ENCODE results near the gene SOAT2. TPM values are rescaled to one million over a fixed set of nuclear protein-coding genes. Genes with fewer than 3 reads are reported as not detected.
A peak's percentile ranks its signal among the peaks of the same experiment; 100 is the strongest.
"Not testable (repeated sequence)": the region's sequence is repeated elsewhere in the genome, so short reads cannot be mapped to it uniquely, and the experiment has no call there.

Gene SOAT2
- total and polyA plus RNA-seq, 2 of the 4 experiments (the other 2 are of a cell fraction), result 0.18 to 0.39 TPM

DNA sequence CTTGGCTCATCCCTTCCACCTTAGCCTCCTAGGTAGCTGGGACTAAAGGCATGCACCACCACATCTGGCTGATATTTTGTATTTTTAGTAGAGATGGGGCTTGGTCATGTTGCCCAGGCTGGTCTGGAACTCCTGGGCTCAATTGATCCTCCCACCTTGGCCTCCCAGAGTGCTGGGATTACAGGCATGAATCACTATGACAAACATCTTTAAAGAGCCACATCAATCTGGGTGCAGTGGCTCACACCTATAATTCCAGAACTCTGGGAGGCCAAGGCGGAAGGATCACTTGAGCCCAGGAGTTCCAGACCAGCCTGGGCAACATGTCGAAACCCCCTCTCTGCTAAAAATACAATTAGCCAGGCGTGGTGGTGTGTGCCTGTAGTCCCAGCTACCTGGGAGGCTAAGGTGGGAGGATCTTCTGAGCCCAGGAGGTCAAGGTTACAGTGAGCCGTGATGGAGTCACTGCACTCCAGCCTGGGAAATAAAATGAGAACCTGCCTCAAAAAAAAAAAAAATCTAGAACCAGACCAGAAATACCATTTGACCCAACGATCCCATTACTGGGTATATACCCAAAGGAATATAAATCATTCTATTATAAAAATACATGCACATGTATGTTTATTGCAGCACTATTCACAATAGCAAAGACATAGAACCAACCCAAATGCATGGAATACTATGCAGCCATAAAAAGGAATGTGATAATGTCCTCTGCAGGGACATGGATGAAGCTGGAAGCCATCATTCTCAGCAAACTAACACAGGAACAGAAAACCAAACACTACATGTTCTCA is 8.3 kb upstream of the SOAT2 start:
- CTCF ChIA-PET; H2BK120ac ChIP-seq (ENCODE audit: low read depth, low read length); intact Hi-C loops (cut with micrococcal nuclease); BruUV-seq (replicated peaks); H3K23ac ChIP-seq (ENCODE audit: low read depth, low read length); H4K5ac ChIP-seq (ENCODE audit: low read depth, low read length); H2AK5ac ChIP-seq (ENCODE audit: low read depth, low read length); ATAC-seq (ENCODE audit: low read depth); H4K91ac ChIP-seq (ENCODE audit: insufficient read depth, low read depth, low read length); DNase-seq; H3K4me2 ChIP-seq (ENCODE audit: low read depth, low read length); H2BK5ac ChIP-seq (ENCODE audit: low read depth, low read length, poor library complexity, severe bottlenecking); H2AFZ ChIP-seq (replicated peaks; ENCODE audit: low read length, poor library complexity); in situ Hi-C loops (cut with MboI; ENCODE audit: low sequenced_read_pairs); H3K27ac ChIP-seq (ENCODE audit: insufficient read depth, low read length); H3K9ac ChIP-seq (ENCODE audit: low read depth, low read length); H3K9me3 ChIP-seq (ENCODE audit: control insufficient read depth, insufficient read depth, low read length); H2AK9ac ChIP-seq (replicated peaks; ENCODE audit: low read depth, low read length, poor library complexity); H4K20me1 ChIP-seq (ENCODE audit: insufficient read depth, low read length); H3K18ac ChIP-seq (ENCODE audit: low read depth, low read length); dilution Hi-C loops (cut with HindIII; ENCODE audit: low sequenced_read_pairs, unreplicated experiment); H3K56ac ChIP-seq (ENCODE audit: extremely low read depth, insufficient read depth, low read length); H3K36me3 ChIP-seq (ENCODE audit: control insufficient read depth, insufficient read depth, low read length); H3K27me3 ChIP-seq (ENCODE audit: control insufficient read depth, insufficient read depth, low read length); H3K4me3 ChIP-seq (ENCODE audit: insufficient read depth, low read depth, low read length): not testable (repeated sequence)
- Histone ChIP-seq H3K4me1 (ENCODE audit: control insufficient read depth, insufficient read depth, low read length) (peaks cover 32% of the 10 kb centered on the region), H2BK15ac (ENCODE audit: low read depth, low read length) (peak overlapping the region; percentile 50; the same call in 1 of the 3 replicates), H3K4ac (ENCODE audit: low read depth, low read length) (0 out of 2 replicates have a peak overlapping the region, but pooled peaks have one; percentile 45), H2BK20ac (ENCODE audit: low read depth, low read length) (peak overlapping the region; percentile 26; the same call in 1 of the 2 replicates), H3K14ac (replicated peaks; ENCODE audit: low read depth, low read length) (0 out of 2 replicates have a peak overlapping the region, but pooled peaks have one; percentile 17), H4K8ac (ENCODE audit: low read depth in 2 of 2, low read length in 2 of 2) (peak overlapping the region in 1 of 2 experiments; percentile 10; a peak in 1 of 4 replicates), H3K9me1 (ENCODE audit: insufficient read depth, low read length) (peaks cover 28% of the 10 kb centered on the region), H3K79me1 (ENCODE audit: low read depth in 1 of 2, low read length in 2 of 2) (peaks cover 0 to 31% of the 10 kb centered on the region in 2 experiments; a peak in 3 of 4 replicates)
- POLR2A ChIA-PET (ENCODE audit: unreplicated experiment), result interaction anchor here (1.7 kb wide), 1 partner anchor 16 kb away, joined by 8 read pairs; the partner anchor contains the start of gene SPRYD3
- WGBS, 2 experiments (ENCODE audit: extremely low coverage in 2 of 2, insufficient read length in 1 of 2), result no CpG with 5 or more reads among the region's 5 CpGs

DNA sequence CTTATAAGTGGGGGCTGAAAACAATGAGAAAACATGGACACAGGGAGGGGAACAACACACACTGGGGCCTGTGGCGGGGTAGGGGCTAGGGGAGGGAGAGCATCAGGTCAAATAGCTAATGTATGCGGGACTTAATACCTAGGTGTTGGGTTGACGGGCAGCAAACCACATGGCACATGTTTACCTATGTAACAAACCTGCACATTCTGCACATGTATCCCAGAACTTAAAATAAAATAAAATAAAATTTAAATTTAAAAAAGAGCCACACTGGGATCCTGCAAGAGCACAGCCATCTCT is 7.7 kb upstream of the SOAT2 start:
- in situ Hi-C loops (cut with MboI; ENCODE audit: low sequenced_read_pairs); H3K9ac ChIP-seq (ENCODE audit: low read depth, low read length); H2BK20ac ChIP-seq (ENCODE audit: low read depth, low read length); H3K4me3 ChIP-seq (ENCODE audit: insufficient read depth, low read depth, low read length); H2BK15ac ChIP-seq (ENCODE audit: low read depth, low read length); H3K27ac ChIP-seq (ENCODE audit: insufficient read depth, low read length); H2AFZ ChIP-seq (replicated peaks; ENCODE audit: low read length, poor library complexity); H4K5ac ChIP-seq (ENCODE audit: low read depth, low read length); BruUV-seq (replicated peaks); H3K36me3 ChIP-seq (ENCODE audit: control insufficient read depth, insufficient read depth, low read length); DNase-seq; intact Hi-C loops (cut with micrococcal nuclease); H2BK5ac ChIP-seq (ENCODE audit: low read depth, low read length, poor library complexity, severe bottlenecking); ATAC-seq (ENCODE audit: low read depth); H3K4me2 ChIP-seq (ENCODE audit: low read depth, low read length); H4K20me1 ChIP-seq (ENCODE audit: insufficient read depth, low read length); CTCF ChIA-PET; H3K56ac ChIP-seq (ENCODE audit: extremely low read depth, insufficient read depth, low read length); H3K9me3 ChIP-seq (ENCODE audit: control insufficient read depth, insufficient read depth, low read length); POLR2A ChIA-PET (ENCODE audit: unreplicated experiment); H3K18ac ChIP-seq (ENCODE audit: low read depth, low read length); dilution Hi-C loops (cut with HindIII; ENCODE audit: low sequenced_read_pairs, unreplicated experiment); H3K14ac ChIP-seq (replicated peaks; ENCODE audit: low read depth, low read length); H3K27me3 ChIP-seq (ENCODE audit: control insufficient read depth, insufficient read depth, low read length): not testable (repeated sequence)
- H3K4me1 ChIP-seq (ENCODE audit: control insufficient read depth, insufficient read depth, low read length), result peaks cover 32% of the 10 kb centered on the region
- H3K79me1 ChIP-seq (ENCODE audit: low read depth in 1 of 2, low read length in 2 of 2), result peaks cover 0 to 37% of the 10 kb centered on the region in 2 experiments; a peak in 3 of 4 replicates
- H3K23ac ChIP-seq (ENCODE audit: low read depth, low read length), result peak overlapping the region; percentile 67; the same call in 1 of the 2 replicates
- peak overlapping the region; percentile 74; the same call in 1 of the 2 replicates for H2AK5ac ChIP-seq (ENCODE audit: low read depth, low read length)
- no CpG with 5 or more reads among the region's 3 CpGs for WGBS, 2 experiments (ENCODE audit: extremely low coverage in 2 of 2, insufficient read length in 1 of 2)
- peak overlapping the region; percentile 100; the same call in 1 of the 2 replicates for H3K4ac ChIP-seq (ENCODE audit: low read depth, low read length)
- H2BK120ac ChIP-seq (ENCODE audit: low read depth, low read length), result 0 out of 2 replicates have a peak overlapping the region, but pooled peaks have one; percentile 57
- H2AK9ac ChIP-seq (replicated peaks; ENCODE audit: low read depth, low read length, poor library complexity), result peak overlapping the region; percentile 74
- peak overlapping the region in 1 of 2 experiments; percentile 89; a peak in 1 of 4 replicates for H4K8ac ChIP-seq (ENCODE audit: low read depth in 2 of 2, low read length in 2 of 2)
- peaks cover 28% of the 10 kb centered on the region for H3K9me1 ChIP-seq (ENCODE audit: insufficient read depth, low read length)
- peak overlapping the region; percentile 72; the same call in 1 of the 2 replicates for H4K91ac ChIP-seq (ENCODE audit: insufficient read depth, low read depth, low read length)
